ENCODE data around the gene RGS1. TPM values are rescaled to one million over a fixed set of nuclear protein-coding genes. Genes with fewer than 3 reads are reported as not detected.

Gene RGS1
- total and polyA plus RNA-seq, 2 of the 4 experiments (the other 2 are of a cell fraction) = not detected

- Histone ChIP-seq H3K36me3 (ENCODE audit: control insufficient read depth, insufficient read depth, low read length) (no peaks in the 10 kb centered on the region), H2BK120ac (ENCODE audit: low read depth, low read length) (no peak overlapping the region), H4K91ac (ENCODE audit: insufficient read depth, low read depth, low read length) (no peak overlapping the region), H4K20me1 (ENCODE audit: insufficient read depth, low read length) (no peaks in the 10 kb centered on the region), H3K4me3 (ENCODE audit: insufficient read depth, low read depth, low read length) (no peak overlapping the region), H3K4me2 (ENCODE audit: low read depth, low read length) (no peak overlapping the region), H2BK5ac (ENCODE audit: low read depth, low read length, poor library complexity, severe bottlenecking) (no peak overlapping the region), H2AK9ac (replicated peaks; ENCODE audit: low read depth, low read length, poor library complexity) (no peak overlapping the region), H4K8ac (ENCODE audit: low read depth in 2 of 2, low read length in 2 of 2) (no peak overlapping the region), H3K79me1 (ENCODE audit: low read depth in 1 of 2, low read length in 2 of 2) (no peaks in the 10 kb centered on the region), H3K27ac (ENCODE audit: insufficient read depth, low read length) (no peak overlapping the region), H2AFZ (replicated peaks; ENCODE audit: low read length, poor library complexity) (no peak overlapping the region), H3K23ac (ENCODE audit: low read depth, low read length) (no peak overlapping the region), H3K9me1 (ENCODE audit: insufficient read depth, low read length) (no peaks in the 10 kb centered on the region), H3K27me3 (ENCODE audit: control insufficient read depth, insufficient read depth, low read length) (no peaks in the 10 kb centered on the region), H3K9me3 (ENCODE audit: control insufficient read depth, insufficient read depth, low read length) (peaks cover 8% of the 10 kb centered on the region), H3K4ac (ENCODE audit: low read depth, low read length) (no peak overlapping the region), H3K56ac (ENCODE audit: extremely low read depth, insufficient read depth, low read length) (no peak overlapping the region), H2BK20ac (ENCODE audit: low read depth, low read length) (no peak overlapping the region), H4K5ac (ENCODE audit: low read depth, low read length) (no peak overlapping the region), H2BK15ac (ENCODE audit: low read depth, low read length) (no peak overlapping the region), H3K4me1 (ENCODE audit: control insufficient read depth, insufficient read depth, low read length) (no peaks in the 10 kb centered on the region), H3K18ac (ENCODE audit: low read depth, low read length) (no peak overlapping the region), H3K14ac (replicated peaks; ENCODE audit: low read depth, low read length) (no peak overlapping the region), H3K9ac (ENCODE audit: low read depth, low read length) (no peak overlapping the region), H2AK5ac (ENCODE audit: low read depth, low read length) (no peak overlapping the region)
- ChIA-PET CTCF (interaction anchor here (0.6 to 0.7 kb wide), 2 partner anchors 49 to 91 kb away, joined by 3 read pairs; no protein-coding TSS in a partner anchor), POLR2A (ENCODE audit: unreplicated experiment) (no interaction called here)
- intact Hi-C loops (cut with micrococcal nuclease) (no loop called here), dilution Hi-C loops (cut with HindIII; ENCODE audit: low sequenced_read_pairs, unreplicated experiment) (no loop called here), in situ Hi-C loops (cut with MboI; ENCODE audit: low sequenced_read_pairs) (no loop called here)
- TF ChIP-seq NFE2L2 (IDR thresholded peaks at IDR 0.05; ENCODE audit: low read depth, low read length) (no peak), RFX5 (IDR thresholded peaks at IDR 0.05; ENCODE audit: low read depth, low read length) (no peak), SMC3 (IDR thresholded peaks at IDR 0.05; ENCODE audit: low read depth, low read length) (no peak)
- DNase-seq = no peak
- no peak for ATAC-seq (ENCODE audit: low read depth)
- WGBS, 2 experiments (ENCODE audit: extremely low coverage in 2 of 2, insufficient read length in 1 of 2) = no CpG with 5 or more reads among the region's 1 CpG
- BruUV-seq (replicated peaks) = no TSS peak
Measured at GRCh38 chr1:192568063-192568462, 7.5 kb upstream of the RGS1 start.
